NCI-H2029 treated with DMSO at 0.1 percent for 48 hours (cell line): ENCODE measurements around the gene VIL1.

ENCODE experiments used
- DNase-seq: peaks from one replicate; lab custom pipeline; 2025; lab: John Stamatoyannopoulos, UW

The VIL1 gene

DNA sequence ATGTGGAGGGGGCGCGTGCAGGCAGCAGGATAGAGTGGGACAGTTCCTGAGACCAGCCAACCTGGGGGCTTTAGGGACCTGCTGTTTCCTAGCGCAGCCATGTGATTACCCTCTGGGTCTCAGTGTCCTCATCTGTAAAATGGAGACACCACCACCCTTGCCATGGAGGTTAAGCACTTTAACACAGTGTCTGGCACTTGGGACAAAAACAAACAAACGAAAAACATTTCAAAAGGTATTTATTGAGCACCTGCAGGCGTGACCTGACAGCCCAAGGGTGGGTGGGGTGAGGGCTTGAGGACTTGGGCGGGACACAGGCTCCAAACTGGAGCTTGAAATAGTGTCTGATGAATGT, 23.9 kb upstream of the VIL1 start:
- no peak for DNase-seq

GRCh38 chr2:218395456-218395825, 23.5 kb upstream of the VIL1 start:
- DNase-seq, result no peak

DNA sequence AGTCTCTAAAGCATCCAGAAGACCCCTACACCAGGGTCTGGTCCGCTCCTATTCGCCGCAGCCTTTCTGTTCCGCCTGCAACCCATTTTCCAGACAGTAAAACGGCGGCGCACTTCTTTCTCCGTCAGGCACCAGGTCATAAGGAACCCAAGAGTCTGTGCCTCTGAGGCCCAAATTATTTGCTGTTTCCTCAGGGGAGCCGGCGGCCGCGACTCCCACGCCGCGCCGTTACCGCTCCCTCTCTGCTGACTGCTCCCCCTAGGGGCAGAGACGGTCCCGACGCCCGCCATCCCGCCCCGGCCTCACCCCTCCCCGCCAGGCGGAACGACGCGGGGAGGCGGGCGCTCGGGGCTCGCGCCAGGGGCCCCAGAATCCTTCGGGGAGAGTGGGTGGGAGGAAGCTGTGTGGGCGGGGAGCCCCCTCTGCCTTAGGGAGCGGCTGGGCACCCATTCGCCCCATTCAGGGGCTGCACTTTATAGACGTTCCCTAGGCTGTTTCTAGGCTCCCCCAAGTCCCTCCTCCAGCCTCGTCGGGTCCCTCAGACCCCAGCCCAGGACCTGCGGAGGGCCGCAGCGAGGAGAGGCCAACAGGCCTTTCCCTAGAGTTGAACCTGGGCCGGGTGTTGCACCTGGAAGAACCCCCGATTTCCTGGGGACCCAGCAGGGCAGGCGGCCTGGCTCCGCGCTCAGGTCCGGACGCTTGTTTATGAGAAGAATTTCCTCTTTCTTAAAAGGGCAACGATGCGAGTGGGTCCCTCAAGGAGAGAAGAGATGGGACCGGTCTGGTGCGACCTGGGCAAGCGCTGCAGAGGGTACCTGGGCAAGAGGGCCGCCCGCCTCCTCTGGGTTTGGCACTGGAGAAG, 22.9 kb upstream of the VIL1 start:
- DNase-seq, result peak; percentile 79

DNA sequence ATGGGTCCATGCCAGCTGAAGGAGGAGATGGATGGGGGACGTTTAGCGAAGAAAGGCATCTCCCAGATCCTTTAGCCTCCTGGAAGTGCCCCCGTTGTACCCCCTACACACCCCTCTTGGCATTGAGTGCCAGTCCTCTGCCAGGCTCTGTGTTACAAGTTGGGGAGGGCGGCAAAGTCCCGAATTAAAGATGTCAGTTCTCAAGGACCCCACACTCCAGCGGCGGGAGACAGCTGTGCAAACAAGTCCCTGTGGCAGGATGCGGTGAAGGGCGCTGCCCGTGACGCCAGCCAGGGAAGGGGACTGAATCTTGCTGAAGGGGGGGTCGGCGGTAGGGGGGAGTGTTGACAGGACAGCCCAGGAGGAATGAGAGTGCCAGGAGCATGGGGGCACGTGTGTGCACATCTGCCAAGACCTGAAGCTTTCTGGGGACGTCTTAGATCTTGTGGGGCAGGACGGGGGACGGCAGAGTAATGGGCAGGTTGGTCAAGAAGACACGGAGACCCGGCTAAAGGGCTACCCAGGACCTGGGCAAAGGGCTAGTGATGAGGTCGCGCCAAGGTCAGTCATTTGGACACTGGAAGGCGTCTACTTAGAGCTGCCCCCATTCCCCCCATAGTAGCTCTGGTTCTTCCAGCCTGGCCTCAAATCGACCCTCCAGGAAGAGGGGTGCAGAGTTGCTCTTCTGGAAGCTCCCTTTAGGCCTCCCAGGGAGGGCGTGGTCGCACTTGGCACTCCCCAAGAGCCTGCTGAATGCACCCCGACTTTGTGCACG, 22.0 kb upstream of the VIL1 start:
- peak; percentile 79 for DNase-seq

DNA sequence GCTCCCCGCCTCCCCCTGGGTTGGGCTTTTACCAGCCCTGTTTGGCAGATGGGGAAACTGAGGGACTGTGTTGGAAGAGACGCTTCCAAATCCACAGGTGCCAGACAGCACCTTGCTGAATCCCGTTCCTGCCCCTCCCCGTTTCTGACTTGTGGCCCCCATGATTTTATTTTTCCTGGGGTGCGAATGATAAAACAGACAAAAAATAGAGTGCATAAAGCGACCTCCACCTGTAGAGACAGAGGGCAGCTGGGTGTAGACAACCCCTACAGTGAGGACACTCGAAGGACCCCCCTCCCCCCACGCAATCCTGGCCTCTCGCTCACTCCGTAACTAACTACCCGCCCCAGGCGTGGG, 21.5 kb upstream of the VIL1 start:
- no peak for DNase-seq

DNA sequence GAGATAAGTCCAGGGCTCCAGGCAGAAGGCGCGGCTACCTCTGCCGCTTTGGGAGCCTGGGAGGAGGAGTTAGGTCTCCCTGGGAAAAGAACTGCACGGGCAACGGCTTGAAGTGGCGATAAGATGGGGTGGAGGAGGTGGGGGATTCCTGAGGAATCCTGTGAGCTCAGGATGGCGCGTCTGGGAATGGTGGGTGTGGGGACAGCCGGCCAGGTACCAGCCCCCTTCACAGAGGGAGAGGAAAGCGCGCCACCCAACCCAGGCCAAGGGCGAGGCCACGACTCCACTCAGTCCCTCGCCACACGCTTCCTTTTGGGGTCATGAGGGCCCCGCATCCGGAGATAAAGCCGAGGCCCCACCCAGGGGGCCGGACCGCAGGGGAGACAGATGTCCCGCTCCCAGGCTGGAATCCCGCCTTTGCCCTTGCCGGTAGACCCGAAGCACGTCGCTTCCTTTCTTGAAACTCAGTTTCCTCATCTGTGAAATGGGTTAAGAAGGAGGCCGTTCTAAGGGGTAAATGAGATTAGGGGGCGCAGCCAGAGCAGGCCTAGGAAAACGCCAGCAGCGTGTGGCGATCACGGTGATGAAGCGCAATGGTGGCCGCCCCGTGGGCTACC, 21.0 kb upstream of the VIL1 start:
- DNase-seq, result peak; percentile 46

DNA sequence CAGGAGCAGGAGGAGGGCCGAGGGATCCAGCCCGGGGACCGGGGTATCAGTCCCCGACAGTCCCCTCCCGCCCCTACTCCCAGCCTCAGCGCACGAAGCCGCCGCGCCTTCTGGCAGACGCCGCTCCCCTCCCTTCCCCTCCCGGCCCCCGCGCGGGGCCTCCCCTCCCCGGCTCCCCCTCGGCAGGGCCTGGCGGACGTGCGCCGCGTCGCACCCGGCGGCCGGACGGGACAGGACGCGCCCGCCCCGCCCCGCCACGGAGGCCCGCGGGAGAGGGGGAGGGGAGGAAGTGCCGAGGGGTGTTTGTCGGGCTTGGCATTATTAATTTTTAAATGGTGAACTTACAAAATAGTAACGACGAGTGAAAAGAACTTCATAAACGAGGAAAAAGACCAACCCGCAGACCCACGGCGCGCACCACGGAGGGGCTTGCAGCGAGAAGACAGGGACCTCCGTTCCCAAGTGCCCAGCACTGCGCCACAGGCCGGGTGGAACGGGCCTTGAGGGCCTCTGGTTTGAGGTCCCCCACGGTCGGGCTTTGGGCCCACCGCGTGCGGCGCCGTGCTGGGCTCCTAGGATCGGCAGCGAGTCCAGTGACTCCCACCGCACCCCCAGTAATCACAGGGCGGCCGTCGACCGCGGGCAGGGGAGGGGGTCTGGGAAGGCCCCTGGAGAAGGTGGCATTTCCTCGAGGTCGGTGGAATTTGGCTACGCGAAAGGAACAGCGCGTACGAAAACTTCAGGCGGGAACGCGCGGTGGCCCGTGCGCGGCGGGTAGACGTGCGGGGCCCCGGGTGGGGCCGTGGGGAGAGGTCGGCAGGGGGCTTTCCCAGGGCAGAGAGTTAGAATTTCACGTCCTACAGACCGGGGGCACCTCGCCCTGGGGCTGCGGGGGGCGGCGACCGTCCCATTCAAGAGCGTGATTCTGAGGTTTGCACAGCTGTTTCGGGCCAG, 20.2 kb upstream of the VIL1 start:
- DNase-seq, result no peak

DNA sequence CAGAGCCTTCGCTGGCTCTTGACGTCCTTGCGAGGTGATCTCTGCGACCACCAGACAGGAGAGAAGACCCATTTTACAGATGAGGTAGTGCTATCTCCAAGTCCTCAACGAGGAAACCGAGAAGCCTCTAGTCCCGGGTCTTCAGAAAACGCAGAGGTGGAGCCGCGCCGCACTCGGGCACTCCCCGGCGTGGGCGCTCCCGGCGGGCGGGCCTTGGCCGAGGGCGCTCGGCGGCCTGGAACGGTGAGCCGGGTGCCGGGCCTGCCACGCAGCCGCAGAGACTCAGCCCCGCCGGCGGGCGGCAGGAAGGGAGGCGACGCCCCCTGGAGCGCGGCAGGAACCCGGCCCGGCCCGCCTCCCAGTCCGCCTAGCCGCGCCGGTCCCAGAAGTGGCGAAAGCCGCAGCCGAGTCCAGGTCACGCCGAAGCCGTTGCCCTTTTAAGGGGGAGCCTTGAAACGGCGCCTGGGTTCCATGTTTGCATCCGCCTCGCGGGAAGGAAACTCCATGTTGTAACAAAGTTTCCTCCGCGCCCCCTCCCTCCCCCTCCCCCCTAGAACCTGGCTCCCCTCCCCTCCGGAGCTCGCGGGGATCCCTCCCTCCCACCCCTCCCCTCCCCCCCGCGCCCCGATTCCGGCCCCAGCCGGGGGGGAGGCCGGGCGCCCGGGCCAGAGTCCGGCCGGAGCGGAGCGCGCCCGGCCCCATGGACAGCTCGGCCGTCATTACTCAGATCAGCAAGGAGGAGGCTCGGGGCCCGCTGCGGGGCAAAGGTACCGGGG, 19.3 kb upstream of the VIL1 start, which contains the start of gene CTDSP1:
Gene CTDSP1, plus strand, starts transcription at position 478 of the 776 bp plus-strand sequence. Its CDS starts 223 bp downstream, at position 701.
- DNase-seq, result peak; percentile 60

GRCh38 chr2:218400167-218400929, 18.6 kb upstream of the VIL1 start:
- no peak for DNase-seq

DNA sequence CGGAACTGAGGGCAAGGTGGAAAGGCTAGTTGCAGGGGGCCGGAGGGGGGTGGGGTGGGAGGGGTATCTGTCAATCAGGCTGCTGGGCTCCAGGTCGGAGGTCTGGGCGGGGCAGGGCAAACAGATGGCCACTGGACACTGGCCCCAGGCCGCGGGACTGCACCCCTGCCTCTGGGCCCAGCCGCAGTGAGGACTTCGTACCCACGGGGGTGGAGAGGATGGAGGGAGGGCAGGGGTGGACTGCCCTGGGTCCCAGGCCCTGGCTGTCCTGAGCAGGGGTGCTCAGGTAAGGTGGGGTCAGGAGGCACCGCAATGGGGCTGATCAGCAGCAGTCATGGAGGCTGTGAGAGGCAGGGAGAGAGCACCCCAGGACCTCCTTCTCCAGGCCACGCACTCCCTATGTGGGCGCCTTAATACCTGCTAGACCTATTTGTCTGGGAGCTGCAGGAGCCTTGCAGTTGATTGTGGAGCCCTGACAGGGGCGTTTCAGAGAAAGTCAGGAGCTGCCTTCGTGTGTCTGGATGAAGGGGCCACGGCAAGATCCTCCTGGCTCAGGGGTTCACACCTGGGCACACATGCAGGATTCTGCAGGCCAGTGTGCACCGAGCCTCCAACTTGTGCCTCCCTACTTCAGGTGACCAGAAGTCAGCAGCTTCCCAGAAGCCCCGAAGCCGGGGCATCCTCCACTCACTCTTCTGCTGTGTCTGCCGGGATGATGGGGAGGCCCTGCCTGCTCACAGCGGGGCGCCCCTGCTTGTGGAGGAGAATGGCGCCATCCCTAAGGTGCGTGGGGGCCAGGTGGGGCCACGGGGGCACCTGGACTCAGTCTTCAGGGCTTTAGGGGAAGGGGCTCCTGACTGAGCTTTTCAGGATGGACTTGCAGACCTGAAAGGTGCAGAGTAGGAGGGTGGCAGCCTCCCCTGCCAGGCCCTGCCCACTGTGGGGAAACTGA, 17.7 kb upstream of the VIL1 start:
- no peak for DNase-seq

DNA sequence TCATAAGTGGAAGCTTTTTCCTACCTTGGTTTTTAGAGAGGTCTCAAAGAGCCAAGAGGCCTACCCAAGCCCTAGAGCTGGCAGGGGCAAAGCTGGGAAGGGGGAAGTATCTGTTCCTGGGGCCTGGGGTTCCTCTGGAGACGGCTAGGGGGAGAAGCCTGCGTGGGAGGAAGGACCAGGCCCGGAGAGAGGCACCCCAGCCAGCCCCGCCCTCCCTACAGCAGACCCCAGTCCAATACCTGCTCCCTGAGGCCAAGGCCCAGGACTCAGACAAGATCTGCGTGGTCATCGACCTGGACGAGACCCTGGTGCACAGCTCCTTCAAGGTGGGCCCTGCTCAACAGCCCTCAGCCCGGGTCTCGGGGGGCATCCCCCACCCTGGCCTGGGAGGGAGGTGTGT, 17.0 kb upstream of the VIL1 start:
- DNase-seq, result no peak

DNA sequence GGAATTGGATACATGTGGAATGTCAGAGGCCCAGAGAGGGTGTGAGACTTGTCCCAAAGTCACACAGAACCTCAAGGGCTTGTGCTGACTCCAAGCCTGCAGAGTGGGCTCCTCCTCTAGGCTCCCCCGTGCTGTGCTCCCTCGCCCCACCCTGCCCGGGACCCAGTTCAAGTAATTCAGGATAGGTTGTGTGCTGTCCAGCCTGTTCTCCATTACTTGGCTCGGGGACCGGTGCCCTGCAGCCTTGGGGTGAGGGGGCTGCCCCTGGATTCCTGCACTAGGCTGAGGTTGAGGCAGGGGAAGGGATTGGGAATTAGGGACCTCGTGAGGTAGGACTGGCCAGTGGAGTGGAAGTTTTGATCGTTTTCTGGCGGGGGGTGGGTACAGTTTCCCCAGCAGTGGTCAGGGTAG, 16.4 kb upstream of the VIL1 start:
- no peak for DNase-seq

GRCh38 chr2:218402911-218403411, 16.0 kb upstream of the VIL1 start:
- DNase-seq, result no peak

GRCh38 chr2:218403810-218404209, 15.1 kb upstream of the VIL1 start:
- DNase-seq, result no peak

DNA sequence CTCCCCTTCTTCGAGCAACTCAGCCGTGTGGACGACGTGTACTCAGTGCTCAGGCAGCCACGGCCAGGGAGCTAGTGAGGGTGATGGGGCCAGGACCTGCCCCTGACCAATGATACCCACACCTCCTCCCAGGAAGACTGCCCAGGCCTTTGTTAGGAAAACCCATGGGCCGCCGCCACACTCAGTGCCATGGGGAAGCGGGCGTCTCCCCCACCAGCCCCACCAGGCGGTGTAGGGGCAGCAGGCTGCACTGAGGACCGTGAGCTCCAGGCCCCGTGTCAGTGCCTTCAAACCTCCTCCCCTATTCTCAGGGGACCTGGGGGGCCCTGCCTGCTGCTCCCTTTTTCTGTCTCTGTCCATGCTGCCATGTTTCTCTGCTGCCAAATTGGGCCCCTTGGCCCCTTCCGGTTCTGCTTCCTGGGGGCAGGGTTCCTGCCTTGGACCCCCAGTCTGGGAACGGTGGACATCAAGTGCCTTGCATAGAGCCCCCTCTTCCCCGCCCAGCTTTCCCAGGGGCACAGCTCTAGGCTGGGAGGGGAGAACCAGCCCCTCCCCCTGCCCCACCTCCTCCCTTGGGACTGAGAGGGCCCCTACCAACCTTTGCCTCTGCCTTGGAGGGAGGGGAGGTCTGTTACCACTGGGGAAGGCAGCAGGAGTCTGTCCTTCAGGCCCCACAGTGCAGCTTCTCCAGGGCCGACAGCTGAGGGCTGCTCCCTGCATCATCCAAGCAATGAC, 14.4 kb upstream of the VIL1 start:
- no peak for DNase-seq

DNA sequence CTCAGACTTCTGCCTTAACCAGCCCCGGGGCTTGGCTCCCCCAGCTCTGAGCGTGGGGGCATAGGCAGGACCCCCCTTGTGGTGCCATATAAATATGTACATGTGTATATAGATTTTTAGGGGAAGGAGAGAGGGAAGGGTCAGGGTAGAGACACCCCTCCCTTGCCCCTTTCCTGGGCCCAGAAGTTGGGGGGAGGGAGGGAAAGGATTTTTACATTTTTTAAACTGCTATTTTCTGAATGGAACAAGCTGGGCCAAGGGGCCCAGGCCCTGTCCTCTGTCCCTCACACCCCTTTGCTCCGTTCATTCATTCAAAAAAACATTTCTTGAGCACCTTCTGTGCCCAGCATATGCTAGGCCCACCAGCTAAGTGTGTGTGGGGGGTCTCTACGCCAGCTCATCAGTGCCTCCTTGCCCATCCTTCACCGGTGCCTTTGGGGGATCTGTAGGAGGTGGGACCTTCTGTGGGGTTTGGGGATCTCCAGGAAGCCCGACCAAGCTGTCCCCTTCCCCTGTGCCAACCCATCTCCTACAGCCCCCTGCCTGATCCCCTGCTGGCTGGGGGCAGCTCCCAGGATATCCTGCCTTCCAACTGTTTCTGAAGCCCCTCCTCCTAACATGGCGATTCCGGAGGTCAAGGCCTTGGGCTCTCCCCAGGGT, 13.7 kb upstream of the VIL1 start:
- DNase-seq, result no peak

DNA sequence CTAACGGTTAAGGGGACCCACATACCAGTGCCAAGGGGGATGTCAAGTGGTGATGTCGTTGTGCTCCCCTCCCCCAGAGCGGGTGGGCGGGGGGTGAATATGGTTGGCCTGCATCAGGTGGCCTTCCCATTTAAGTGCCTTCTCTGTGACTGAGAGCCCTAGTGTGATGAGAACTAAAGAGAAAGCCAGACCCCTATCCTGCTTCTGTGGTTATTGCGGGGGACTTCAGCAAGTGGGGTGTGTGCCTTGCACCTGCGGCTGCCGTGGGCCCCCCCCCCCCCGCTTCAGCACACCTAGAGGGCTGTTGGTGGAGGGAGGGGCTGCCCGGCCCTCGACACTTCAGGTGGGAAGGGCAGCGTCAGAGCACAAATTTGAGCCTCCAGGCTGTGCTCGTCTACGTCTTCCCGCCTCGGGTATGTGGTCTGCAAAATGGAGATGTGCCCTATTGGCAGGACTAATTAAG, 13.1 kb upstream of the VIL1 start:
- DNase-seq, result no peak
